NT2/D1 (cell line): ENCODE data around the gene CDC14B.
"Not testable (repeated sequence)": the region's sequence is repeated elsewhere in the genome, so short reads cannot be mapped to it uniquely, and the experiment has no call there.

ENCODE experiments used
- DNase-seq: peaks from one replicate; pipeline ENCODE4 v3.0.0-alpha.2; 2011; ENCODE audit warnings: low read depth, low spot score
- H3K27me3 ChIP-seq: 2 replicates; pipeline ENCODE4 v1.6.0; 2011; ENCODE audit warnings: mild to moderate bottlenecking; ENCODE audit not compliant: insufficient read length, insufficient read depth
- H3K36me3 ChIP-seq: 2 replicates; pipeline ENCODE4 v1.6.1; 2011; ENCODE audit warnings: mild to moderate bottlenecking, low read length, mixed read lengths; ENCODE audit not compliant: insufficient read depth, insufficient read length
- H3K4me1 ChIP-seq: 2 replicates; pipeline ENCODE4 v1.5.1; 2011; ENCODE audit not compliant: insufficient read depth, insufficient read length
- H3K4me3 ChIP-seq: 2 replicates; pipeline ENCODE4 v1.5.1; 2011; ENCODE audit warnings: low read depth; ENCODE audit not compliant: insufficient read length
- H3K9ac ChIP-seq: 2 replicates; pipeline ENCODE4 v1.6.0; 2011; ENCODE audit warnings: low read depth; ENCODE audit not compliant: insufficient read length
- H3K9me3 ChIP-seq: 2 replicates; pipeline ENCODE4 v1.5.1; 2011; ENCODE audit warnings: mild to moderate bottlenecking, low read length; ENCODE audit not compliant: insufficient read depth
- SUZ12 ChIP-seq: IDR thresholded peaks from 2 replicates; pipeline ENCODE4 v1.6.1; 2011; ENCODE audit not compliant: insufficient read length, insufficient read depth; ENCODE audit errors: extremely low read depth
- YY1 ChIP-seq: IDR thresholded peaks from 2 replicates; pipeline ENCODE4 v1.6.1; 2011; ENCODE audit not compliant: insufficient read length, insufficient read depth
- ZNF274 ChIP-seq: IDR thresholded peaks from 2 replicates; pipeline ENCODE4 v1.6.1; 2011; ENCODE audit warnings: mild to moderate bottlenecking, low read depth, low read length

Gene CDC14B

GRCh38 chr9:96553070-96553469 lies 66.6 kb downstream of the CDC14B start:
- TF ChIP-seq YY1, result no peak
- TF ChIP-seq ZNF274, result no peak
- TF ChIP-seq SUZ12, result no peak
- Histone ChIP-seq H3K27me3 (no peaks in the 10 kb centered on the region), H3K36me3 (peaks cover 8% of the 10 kb centered on the region), H3K4me3 (no peak overlapping the region), H3K4me1 (peaks cover 3% of the 10 kb centered on the region), H3K9me3 (no peaks in the 10 kb centered on the region), H3K9ac (no peak overlapping the region)
- DNase-seq, result no peak

GRCh38 chr9:96551403-96551802 lies 68.2 kb downstream of the CDC14B start:
- no peaks in the 10 kb centered on the region for H3K27me3 ChIP-seq
- TF ChIP-seq SUZ12 (no peak), YY1 (no peak), ZNF274 (no peak)
- DNase-seq, result no peak

GRCh38 chr9:96550659-96551058 lies 69.0 kb downstream of the CDC14B start:
- no peak overlapping the region for H3K9ac ChIP-seq
- TF ChIP-seq YY1, result no peak
- no peak for TF ChIP-seq ZNF274
- no peak for TF ChIP-seq SUZ12
- H3K4me1 ChIP-seq, result no peaks in the 10 kb centered on the region
- DNase-seq, result no peak
- H3K36me3 ChIP-seq, result peaks cover 11% of the 10 kb centered on the region
- H3K4me3 ChIP-seq, result no peak overlapping the region
- H3K9me3 ChIP-seq, result no peaks in the 10 kb centered on the region
- no peaks in the 10 kb centered on the region for H3K27me3 ChIP-seq

More at GRCh38 chr9:96551403-96551802, 68.2 kb downstream of the CDC14B start:
- no peaks in the 10 kb centered on the region for H3K4me1 ChIP-seq
- H3K9ac ChIP-seq, result no peak overlapping the region
- no peak overlapping the region for H3K4me3 ChIP-seq
- H3K9me3 ChIP-seq, result no peaks in the 10 kb centered on the region
- peaks cover 8% of the 10 kb centered on the region for H3K36me3 ChIP-seq

GRCh38 chr9:96543131-96543530 lies 76.5 kb downstream of the CDC14B start:
- DNase-seq, H3K9ac ChIP-seq, H3K9me3 ChIP-seq, H3K4me3 ChIP-seq, H3K27me3 ChIP-seq, H3K4me1 ChIP-seq: not testable (repeated sequence)
- peaks cover 21% of the 10 kb centered on the region for H3K36me3 ChIP-seq

GRCh38 chr9:96540106-96540505 lies 79.5 kb downstream of the CDC14B start:
- no peaks in the 10 kb centered on the region for H3K4me1 ChIP-seq
- no peak overlapping the region for H3K9ac ChIP-seq
- peaks cover 27% of the 10 kb centered on the region for H3K36me3 ChIP-seq
- no peaks in the 10 kb centered on the region for H3K9me3 ChIP-seq
- H3K4me3 ChIP-seq, result no peak overlapping the region
- H3K27me3 ChIP-seq, result no peaks in the 10 kb centered on the region
- TF ChIP-seq ZNF274 (no peak), SUZ12 (no peak), YY1 (no peak)
- no peak for DNase-seq

- Histone ChIP-seq H3K9me3 (peaks cover 10% of the 10 kb centered on the region; the same call in 1 of the 2 replicates), H3K27me3 (no peaks in the 10 kb centered on the region), H3K4me1 (no peaks in the 10 kb centered on the region), H3K36me3 (peaks cover 31% of the 10 kb centered on the region), H3K9ac (no peak overlapping the region), H3K4me3 (no peak overlapping the region)
- no peak for DNase-seq
- TF ChIP-seq ZNF274, result no peak
- TF ChIP-seq YY1, result no peak
- TF ChIP-seq SUZ12, result no peak
Measured at GRCh38 chr9:96532173-96532572, 87.5 kb downstream of the CDC14B start.

- H3K36me3 ChIP-seq, result peaks cover 43% of the 10 kb centered on the region
- H3K9ac ChIP-seq, result no peak overlapping the region
- no peaks in the 10 kb centered on the region for H3K4me1 ChIP-seq
- H3K4me3 ChIP-seq, result no peak overlapping the region
- no peaks in the 10 kb centered on the region for H3K27me3 ChIP-seq
- TF ChIP-seq SUZ12 (no peak), ZNF274 (no peak), YY1 (no peak)
- DNase-seq, result no peak
- no peaks in the 10 kb centered on the region for H3K9me3 ChIP-seq
Measured at GRCh38 chr9:96524764-96525163, 94.9 kb downstream of the CDC14B start.

- no peaks in the 10 kb centered on the region for H3K4me1 ChIP-seq
- TF ChIP-seq YY1 (no peak), SUZ12 (no peak), ZNF274 (no peak)
- no peak for DNase-seq
Measured at GRCh38 chr9:96524045-96524444, 95.6 kb downstream of the CDC14B start.

More at GRCh38 chr9:96524045-96524444, 95.6 kb downstream of the CDC14B start:
- Histone ChIP-seq H3K9me3 (no peaks in the 10 kb centered on the region), H3K4me3 (no peak overlapping the region), H3K27me3 (no peaks in the 10 kb centered on the region), H3K9ac (no peak overlapping the region), H3K36me3 (peaks cover 40% of the 10 kb centered on the region)
